GM18909 (cell line): ENCODE results near the gene CD96.
"Not testable (repeated sequence)": the region's sequence is repeated elsewhere in the genome, so short reads cannot be mapped to it uniquely, and the experiment has no call there.

ENCODE experiments used
- ATAC-seq: cut with Tn5 transposase; IDR thresholded peaks from one replicate; pipeline ENCODE4 v1.9.1; 2021; ENCODE audit warnings: mild to moderate bottlenecking; ENCODE audit not compliant: unreplicated experiment, poor library complexity

CD96 gene

GRCh38 chr3:111617406-111617805, 75.4 kb downstream of the CD96 start:
- no peak for ATAC-seq

GRCh38 chr3:111617912-111618601, 76.1 kb downstream of the CD96 start:
- ATAC-seq = no peak

GRCh38 chr3:111618945-111619344, 76.9 kb downstream of the CD96 start:
- no peak for ATAC-seq

GRCh38 chr3:111619833-111620232, 77.8 kb downstream of the CD96 start:
- ATAC-seq = no peak

GRCh38 chr3:111621535-111621934, 79.5 kb downstream of the CD96 start:
- no peak for ATAC-seq

GRCh38 chr3:111627092-111627491, 85.1 kb downstream of the CD96 start:
- no peak for ATAC-seq

GRCh38 chr3:111629018-111629417, 87.0 kb downstream of the CD96 start:
- not testable (repeated sequence) for ATAC-seq

GRCh38 chr3:111630638-111631037, 88.6 kb downstream of the CD96 start:
- not testable (repeated sequence) for ATAC-seq

- no peak for ATAC-seq
Measured at GRCh38 chr3:111635403-111635802, 93.4 kb downstream of the CD96 start.

GRCh38 chr3:111636366-111636885, 94.4 kb downstream of the CD96 start:
- no peak for ATAC-seq

GRCh38 chr3:111639316-111639715, 97.3 kb downstream of the CD96 start:
- no peak for ATAC-seq

GRCh38 chr3:111648991-111649579, 107.1 kb downstream of the CD96 start:
- ATAC-seq = no peak

- ATAC-seq = no peak
Measured at GRCh38 chr3:111650378-111651275, 108.6 kb downstream of the CD96 start.

GRCh38 chr3:111652492-111653180, 110.6 kb downstream of the CD96 start:
- ATAC-seq = no peak

- no peak for ATAC-seq
Measured at GRCh38 chr3:111653766-111654165, 111.8 kb downstream of the CD96 start.

GRCh38 chr3:111662012-111662411, 120.0 kb downstream of the CD96 start:
- ATAC-seq = no peak

- no peak for ATAC-seq
Measured at GRCh38 chr3:111662907-111663306, 120.9 kb downstream of the CD96 start.

- no peak for ATAC-seq
Measured at GRCh38 chr3:111666041-111666735, 124.2 kb downstream of the CD96 start.

GRCh38 chr3:111667170-111667569, 125.2 kb downstream of the CD96 start:
- no peak for ATAC-seq
